ENCODE data around the gene RPA4.
"Not testable (repeated sequence)": the region's sequence is repeated elsewhere in the genome, so short reads cannot be mapped to it uniquely, and the experiment has no call there.

The RPA4 gene, protein sequence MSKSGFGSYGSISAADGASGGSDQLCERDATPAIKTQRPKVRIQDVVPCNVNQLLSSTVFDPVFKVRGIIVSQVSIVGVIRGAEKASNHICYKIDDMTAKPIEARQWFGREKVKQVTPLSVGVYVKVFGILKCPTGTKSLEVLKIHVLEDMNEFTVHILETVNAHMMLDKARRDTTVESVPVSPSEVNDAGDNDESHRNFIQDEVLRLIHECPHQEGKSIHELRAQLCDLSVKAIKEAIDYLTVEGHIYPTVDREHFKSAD

DNA sequence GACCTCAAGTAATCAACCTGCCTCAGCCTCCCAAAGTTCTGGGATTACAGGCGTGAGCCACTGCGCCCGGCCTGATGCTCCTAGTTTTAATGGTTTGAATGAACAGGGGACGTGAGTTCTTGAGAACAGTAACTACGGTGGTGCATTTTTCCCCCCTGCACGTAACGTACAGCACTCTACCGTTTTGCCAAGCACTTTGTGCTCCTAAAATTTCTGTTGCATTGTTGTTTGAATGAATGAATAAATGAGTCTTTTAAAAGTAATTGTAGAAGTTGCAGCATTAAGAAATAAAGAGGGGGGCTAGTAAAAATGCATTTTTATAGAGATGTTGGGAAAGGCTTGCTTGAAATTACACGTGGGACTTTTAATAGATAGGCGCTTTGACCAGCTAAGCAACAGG lies at the start of gene RPA4:
RPA4 (plus strand) TSS at position 301 of the 400 bp plus-strand sequence. CDS start 403 bp downstream, outside the sequence.
- no peak for FAIRE-seq

DNA sequence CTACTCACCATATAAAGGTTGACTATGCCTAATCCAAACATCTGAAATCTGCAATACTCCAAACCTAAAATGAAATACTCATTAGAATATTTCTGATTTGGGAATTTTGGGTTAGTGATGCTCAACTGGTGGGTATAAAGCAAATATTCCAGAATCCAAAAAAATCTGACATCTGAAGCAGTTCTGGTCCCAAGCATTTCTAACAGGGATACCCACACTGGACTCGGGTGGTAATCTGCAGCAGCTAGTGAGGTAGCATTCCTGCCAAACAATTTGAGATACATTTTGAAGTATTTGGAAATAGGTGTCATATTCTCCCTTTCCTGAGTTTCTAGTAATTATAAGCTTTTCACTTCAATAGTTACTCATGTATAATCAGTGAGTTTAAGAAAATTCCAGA lies 49.6 kb upstream of the RPA4 start:
- FAIRE-seq: no peak

DNA sequence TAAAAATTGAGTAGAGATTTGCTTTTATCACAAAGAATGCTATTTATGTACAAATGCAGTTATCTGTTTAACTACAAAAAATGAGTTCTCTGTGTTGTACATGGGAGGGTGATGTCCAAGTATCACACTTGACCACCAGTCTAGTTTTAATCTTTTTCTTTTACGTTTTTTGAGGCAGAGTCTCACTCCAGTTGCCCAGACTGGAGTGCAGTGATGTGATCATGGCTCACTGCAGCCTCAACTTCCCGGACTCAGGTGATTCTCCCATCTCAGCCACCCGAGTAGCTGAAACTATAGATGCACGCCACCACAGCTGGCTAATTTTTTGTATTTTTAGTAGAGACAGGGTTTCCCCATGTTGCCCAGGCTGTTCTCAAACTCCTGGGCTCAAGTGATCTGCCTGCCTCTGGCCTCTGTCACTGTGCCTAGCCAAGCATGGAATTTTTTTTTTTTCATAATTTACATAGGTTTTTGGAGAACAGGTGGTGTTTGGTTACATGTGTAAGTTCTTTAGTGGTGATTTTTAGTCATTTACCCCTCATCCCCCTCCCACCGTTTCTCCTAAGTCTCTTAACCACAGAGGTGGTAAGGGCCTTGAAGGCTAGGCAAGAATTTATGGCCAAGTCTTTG lies 47.9 kb upstream of the RPA4 start:
- FAIRE-seq: no peak

DNA sequence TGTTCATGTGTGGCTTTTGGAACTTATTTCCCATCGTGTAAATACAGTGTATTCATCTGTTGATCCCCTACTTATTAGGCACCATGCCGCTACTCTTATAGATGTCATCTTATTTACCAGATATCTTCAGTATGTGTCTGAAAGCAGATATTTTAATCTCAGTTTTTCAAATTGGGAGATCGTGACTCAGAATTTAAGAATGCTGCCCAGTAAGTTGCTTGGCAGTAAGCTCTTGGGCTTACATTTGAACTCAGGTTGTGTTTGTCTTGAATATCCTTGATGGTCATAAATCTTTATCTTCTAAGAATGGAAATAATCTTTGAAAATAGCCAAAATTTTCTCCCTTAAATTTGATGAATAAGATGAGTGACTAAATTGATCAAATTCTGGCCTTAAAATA lies 45.9 kb upstream of the RPA4 start:
- no peak for FAIRE-seq

DNA sequence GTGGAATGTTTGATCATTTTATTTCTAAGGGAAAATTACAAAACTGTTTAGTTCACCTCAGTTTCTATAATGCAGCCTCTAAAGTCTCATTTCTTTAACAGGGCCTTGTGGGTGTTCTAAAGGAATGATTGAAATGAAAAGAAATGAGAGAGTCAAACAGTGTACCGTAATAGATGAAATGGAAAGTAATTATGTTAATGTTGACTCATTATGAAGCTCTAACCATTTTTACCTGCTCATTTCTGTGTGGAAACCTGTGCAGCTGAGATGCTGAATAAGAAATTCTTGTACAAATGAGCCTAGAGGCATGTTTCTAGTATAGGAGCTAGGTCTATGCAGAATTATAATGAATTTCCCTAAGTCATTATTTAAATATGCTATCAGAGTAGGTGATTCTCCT lies 45.2 kb upstream of the RPA4 start:
- FAIRE-seq: no peak

DNA sequence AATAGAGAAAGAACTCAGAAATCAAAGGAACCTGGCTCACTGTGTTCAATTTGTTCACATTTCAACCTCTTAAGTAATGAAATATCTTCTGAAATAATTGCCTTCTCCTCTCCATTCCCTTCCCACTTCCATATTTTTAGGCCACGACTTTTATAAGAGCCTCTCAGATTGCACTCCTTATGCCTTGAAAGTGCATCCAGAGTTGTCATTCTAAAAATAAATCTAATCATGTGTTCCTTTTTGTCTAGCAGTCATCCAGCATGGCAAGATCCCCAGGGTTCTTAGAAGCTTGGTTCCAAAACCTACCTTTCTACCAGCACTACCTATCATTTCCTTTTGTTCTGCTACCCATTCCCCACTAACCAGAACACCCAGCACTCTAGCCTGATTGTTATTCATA lies 42.4 kb upstream of the RPA4 start:
- FAIRE-seq: no peak

DNA sequence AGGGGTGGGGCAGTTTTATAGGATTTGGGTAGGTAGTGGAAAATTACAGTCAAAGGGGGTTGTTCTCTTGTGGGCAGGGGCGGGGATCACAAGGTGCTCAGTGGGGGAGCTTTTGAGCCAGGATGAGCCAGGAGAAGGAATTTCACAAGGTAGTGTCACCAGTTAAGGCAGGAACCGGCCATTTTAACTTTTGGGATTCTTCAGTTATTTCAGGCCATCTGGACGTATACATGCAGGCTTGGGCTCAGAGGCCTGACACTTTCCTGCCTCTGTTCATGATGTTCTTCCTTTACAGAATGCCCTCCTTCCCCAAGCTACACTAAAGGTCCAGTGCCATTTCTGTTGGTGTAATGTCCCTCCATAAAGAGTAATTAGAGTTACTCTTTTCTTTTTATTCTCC lies 41.8 kb upstream of the RPA4 start:
- not testable (repeated sequence) for FAIRE-seq

DNA sequence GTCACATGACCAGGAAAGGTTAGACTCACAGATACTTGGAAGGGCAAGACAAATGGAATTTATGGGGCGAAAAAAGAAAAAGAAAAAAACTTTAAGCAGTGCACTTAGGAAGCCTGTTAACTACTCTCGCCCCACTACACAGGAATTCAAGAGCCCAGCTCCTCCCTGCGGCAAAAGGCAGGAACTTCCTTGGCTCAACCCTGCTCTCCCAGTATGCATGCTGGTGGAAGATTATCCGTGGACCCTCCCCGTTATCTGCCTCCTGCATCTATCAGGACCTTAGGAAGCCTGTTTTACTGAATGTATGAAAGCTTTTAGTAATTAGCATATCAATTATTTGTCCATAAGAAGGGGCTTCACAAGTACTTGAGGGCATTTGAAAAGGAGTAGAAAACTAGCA lies 40.1 kb upstream of the RPA4 start:
- no peak for FAIRE-seq

DNA sequence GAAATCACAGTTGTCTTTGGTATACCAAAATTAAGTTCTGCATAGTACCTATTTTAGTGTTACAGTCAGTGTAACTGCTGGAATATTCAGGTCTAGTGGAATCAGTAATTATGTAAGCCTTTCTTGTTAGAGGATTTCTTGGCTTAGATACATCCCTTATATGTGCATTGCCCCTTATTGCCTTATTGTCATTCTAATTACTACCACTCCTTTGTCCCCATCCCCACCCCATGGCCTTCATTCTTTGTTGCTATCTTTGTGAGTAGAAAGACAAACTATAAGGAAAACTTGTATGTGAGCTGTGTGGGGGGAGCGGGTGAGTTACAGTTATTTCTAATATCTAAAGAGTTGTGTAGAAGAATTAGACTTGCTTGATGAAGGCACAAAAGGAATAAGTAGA lies 36.9 kb upstream of the RPA4 start:
- no peak for FAIRE-seq

DNA sequence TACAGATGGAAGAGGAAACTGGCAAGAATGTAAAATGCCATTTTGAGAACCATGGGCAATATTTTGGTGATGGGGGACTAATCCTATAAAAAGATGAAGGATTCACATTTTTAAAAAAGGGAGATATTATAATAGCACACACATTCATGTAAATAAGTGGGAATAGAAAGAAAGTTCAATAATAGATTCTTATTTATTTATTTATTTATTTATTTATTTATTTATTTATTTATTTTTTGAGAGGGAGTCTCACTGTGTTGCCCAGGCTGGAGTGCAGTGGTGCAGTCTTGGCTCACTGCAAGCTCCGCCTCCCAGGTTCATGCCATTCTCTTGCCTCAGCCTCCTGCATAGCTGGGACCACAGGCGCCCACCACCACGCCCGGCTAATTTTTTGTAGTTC lies 24.3 kb upstream of the RPA4 start:
- not testable (repeated sequence) for FAIRE-seq

DNA sequence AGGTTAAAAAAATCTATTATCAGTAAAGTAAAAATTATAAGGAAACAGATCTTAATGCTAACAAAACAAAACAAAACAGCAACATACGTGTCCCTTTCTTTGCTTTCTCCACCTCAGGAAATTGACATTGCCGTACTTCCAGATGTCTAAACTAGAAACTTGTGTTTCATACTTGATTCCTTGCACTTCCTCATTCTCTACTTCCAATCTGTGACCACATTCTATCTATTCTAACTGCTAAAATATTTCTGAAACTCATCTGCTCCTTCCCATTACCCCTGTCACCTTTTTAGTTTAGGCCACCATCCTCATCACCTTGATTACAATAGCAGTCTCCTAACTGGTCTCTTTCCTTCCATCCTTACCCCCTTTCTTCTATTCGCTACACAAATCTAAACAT lies 22.5 kb upstream of the RPA4 start:
- FAIRE-seq: no peak

DNA sequence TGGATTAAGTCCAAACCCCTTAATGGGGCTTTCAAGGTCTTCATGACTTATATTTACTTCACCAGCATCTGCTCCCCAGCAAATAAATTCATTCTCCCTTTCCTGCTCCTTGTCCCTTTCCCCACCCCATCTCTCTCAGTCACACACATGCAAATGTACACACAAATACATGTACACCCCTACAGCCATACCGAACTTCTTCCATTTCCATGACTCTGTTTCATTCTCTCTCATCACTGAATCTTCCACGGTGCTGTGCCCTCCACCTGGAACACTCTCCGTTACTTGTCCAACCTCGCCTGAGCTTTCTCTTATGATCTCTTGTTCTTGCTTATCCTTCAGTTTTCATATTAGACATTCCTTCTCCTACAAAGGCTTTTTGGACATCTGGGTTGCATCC lies 22.0 kb upstream of the RPA4 start:
- no peak for FAIRE-seq

DNA sequence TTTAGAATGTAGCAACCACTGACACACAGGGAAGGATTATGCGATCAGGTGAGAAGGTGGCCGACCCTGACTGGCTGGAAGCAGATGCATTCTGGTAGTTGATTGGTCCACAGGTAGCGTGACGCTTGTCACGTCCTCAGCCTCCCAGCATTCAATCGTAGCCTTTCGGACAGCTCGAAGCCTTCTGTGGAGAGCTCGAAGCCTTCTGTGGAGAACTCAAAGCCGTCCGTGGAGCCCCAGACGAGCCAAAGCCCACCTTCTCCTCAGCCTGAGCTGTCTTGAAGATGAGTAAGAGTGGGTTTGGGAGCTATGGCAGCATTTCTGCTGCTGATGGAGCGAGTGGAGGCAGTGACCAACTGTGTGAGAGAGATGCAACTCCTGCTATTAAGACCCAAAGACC lies 319 bp downstream of the RPA4 start:
- no peak for FAIRE-seq

DNA sequence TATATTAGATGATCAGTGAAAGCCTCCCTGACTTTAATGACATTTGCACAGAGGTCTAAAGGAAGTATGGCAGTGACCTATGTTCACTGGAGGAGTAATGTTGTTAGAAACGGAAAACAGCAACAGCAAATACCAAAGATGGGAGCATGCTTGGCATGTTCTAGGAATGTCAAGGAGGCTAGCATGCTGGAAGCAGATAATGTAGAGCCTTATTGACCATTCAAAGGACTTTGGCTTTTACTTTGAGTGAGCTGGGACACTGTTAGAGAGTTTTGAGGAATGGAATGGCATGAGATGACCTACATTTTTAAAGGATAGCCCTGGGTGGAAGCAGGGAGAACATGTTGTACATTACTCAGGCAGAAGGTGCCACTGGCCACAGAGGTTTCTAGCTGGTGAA lies 6.0 kb downstream of the RPA4 start:
- no peak for FAIRE-seq

DNA sequence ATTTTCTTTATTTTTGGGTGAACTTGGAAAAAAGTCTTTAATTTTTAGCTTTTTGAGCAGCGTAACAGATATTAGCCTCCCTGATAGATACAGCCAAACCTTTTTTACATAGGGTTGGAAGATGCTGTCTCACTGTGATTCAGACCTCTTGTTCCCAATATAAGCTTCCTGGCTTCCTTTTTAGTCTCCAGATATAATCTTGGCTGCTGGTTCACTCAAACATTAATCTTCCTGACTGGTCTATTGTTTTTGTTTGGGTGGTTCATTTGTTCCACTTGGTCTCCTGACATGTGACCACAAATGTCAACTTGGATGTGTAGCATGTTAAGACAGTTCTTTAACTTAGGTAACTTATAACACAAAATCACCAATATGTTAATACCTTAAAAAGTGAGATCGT lies 23.0 kb downstream of the RPA4 start:
- no peak for FAIRE-seq

DNA sequence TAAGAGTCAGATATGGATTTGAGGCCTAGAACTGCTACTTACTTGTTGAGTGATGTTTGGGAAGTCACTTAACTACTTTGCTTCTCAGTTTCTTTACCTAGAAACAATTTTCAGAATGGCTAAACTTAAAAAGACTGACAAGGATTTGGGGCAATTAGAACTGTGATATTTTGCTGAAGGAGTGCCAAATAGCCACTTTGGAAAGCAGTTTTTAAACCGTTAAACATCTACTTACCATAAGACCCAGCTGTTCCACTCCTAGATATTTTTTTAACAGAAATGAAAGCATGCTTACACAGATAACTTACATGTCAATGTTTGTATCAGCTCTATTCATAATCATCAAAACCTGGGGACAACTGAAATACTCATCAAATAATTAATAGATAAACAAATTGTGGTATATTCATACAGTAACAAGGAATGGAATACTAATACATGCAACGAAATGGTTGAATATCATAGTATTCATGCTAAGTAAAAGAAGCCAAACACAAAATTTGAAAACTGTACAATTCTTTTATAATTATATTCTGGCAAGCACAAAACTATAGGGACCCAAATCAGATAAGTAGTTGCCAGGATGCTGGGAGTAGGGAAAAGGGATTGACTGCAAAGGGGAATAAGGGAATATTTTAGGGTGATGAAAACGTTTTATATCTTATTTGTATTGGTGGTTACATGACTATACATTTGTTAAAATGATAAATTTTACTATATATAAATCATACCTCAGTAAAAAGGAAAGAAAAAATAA lies 24.0 kb downstream of the RPA4 start:
- no peak for FAIRE-seq

DNA sequence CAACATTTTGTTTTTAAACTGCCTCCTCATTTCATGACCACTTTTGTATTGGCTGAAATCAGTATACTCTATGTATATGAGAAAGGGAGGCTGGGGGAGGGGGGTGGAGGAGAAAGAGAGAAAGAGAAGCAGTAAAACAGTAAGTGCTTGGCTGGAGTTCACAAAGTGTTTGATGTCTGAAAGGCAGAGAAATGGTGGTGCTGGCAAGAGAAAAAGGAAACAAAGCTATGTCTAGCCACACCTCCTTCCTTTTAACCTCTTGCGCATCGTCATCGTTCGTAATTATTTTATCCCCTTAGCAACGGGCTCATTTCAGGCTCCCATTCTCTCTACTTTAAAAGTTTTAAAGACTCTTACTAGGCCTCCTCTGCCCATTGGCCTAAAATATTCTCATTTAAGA lies 25.6 kb downstream of the RPA4 start:
- no peak for FAIRE-seq

DNA sequence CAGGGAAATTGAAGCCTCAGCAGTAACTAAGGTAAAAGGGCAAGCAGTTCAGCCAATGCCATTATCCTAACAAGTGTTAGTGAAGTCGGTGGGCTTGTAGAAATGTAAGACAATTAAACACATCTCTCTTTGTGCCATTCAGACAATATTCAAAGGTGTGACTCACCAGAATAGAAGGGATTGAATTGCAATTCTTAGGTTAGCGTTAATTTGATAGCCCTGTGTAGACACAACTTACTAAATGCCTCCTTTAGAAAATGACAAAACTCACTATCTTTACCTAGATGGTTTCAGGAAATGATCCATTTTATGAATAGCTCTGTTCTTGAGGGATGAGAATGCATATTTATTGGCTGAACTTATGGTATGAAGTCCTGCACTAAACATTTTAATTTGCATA lies 35.2 kb downstream of the RPA4 start:
- FAIRE-seq: no peak

DNA sequence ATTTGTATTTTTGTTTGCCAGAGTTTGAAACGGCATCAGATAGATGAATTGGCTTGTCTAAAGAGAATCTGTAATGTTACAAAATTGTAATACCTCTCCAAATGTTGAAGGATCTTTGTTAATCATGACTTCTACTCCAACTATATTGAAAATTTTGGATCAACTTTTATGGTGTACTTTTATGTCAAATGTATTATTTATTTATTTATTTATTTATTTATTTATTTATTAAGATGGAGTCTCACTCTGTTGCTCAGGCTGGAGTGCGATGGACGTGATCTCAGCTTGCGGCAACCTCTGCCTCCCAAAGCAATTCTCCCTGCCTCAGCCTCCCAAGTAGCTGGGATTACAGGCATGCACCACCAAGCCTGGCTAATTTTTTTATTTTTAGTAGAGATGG lies 36.0 kb downstream of the RPA4 start:
- FAIRE-seq: no peak

DNA sequence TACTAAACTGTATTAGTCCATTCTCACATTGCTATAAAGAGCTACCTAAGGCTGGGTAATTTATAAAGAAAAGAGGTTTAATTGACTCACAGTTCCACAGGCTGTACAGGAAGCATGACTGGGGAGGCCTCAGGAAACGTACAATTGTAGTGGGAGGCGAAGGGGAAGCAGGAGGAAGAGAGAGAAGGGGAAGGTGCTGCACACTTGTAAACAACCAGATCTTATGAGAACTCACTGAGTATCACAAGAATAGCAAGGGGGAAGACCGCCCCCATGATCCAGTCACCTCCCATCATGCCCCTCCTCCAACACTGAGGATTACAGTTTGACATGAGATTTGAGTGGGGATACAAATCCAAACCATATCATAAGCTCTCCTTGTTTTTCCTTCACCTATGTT lies 40.9 kb downstream of the RPA4 start:
- no peak for FAIRE-seq

DNA sequence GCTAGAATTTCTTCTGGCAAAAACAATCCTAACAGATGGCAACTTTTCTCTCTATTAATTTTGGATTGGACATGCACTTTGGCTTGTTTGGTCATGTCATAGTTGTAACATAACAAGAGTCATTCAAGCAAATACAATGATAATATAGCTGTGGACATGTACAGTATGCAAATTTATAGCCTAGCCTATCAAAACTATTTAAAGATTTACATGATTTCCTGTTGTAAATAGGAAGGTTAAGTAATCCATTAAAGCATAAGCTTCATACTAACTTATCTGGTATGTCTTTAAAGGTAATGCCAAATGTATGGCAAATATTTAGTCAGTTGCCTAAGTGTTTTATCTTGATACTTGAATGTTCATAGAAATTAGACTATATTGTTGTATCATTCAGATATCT lies 45.3 kb downstream of the RPA4 start:
- no peak for FAIRE-seq

Data from A204.1 (cell line).